ENCODE results near the gene AZU1.

- TF ChIP-seq CTCF (IDR thresholded peaks at IDR 0.05) (no peak), POLR2A (IDR thresholded peaks at IDR 0.05) (no peak)
These were observed 39.2 kb downstream of the AZU1 start for GRCh38 chr19:866769-867300.

All from stomach (tissue), 4 donors.